Measurements from ENCODE around the gene KCNH3.
"Not testable (repeated sequence)": the region's sequence is repeated elsewhere in the genome, so short reads cannot be mapped to it uniquely, and the experiment has no call there.

KCNH3 gene

DNA sequence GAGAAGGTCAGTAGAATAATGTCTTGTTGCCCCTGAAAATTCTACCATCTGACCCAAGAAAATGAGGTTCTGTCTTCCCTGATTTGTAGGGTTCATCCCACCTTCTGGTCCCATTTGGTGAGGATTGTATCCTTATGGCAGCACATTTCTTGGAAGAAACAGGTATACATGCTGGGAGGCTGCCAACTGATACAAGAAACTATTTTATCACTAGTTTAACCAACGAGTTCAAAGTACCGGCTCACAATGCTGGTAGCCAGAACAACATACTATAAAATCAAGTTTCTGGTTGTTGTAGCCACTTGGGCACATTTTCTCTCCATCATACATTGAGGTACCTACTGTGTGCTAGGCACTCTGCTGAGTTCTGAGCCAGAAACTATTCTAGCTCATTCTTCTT is 7.1 kb upstream of the KCNH3 start:
- DNase-seq = no peak

DNA sequence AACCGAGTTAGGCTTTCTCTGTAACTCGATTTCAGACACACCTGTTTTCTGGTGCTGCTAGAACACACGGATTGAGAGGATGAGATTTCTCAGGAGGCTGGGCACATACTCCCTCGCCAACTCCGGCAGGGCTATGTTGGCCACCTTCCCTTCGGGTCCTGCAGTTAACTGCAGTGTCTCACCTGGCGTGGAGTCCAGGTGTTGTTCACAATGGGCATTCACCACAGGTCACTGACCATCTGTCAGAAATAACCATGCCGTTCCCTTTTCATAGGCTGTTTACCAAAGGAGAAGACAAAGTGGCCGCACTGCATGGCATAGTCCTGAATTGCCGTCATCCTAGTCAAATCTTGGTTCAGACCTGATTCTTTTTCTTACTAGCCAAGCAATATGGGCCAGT is 5.5 kb upstream of the KCNH3 start:
- DNase-seq = no peak

DNA sequence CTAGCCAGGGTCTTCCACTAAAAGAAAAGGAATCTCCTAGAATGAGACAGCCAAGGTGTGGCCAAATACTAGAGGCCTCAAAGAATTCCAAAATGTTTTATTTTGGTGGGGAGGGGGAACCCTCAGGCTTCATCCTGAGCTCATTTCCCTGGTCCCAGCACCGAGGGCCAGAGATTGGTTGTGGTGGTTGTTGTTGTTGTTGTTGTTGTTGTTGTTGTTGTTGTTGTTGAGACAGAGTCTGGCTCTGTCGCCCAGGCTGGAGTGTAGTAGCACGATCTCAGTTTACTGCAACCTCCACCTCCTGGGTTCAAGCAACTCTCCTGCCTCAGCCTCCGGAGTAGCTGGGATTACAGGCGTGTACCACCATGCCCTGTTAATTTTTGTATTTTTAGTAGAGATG is 4.7 kb upstream of the KCNH3 start:
- not testable (repeated sequence) for DNase-seq

DNA sequence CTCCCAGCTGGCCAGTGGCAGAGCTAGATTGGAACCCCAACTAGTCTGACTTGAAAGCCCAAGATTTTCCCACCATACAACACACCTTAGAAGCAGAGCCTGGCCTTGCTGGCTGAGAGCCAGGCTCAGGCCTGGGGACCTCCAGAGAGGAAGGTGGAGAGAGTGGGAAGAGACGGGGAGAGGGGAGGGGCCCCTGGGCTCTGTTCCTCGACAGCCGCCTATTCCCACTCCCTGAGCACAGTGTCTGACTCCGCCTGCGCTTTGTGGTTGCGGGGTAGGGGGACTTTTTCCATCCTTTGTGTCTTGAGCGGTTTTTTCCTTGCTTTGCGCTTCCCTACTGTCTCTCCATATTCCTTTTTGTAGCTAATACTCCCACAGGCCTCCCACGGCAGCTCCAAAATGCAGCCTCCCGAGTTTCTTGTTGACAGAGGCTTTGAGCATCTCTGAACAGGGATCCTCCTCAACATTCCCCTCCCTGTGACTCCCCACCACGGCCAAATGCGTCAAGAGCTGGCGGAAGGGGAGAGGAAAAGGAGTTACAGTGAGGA is 4.0 kb upstream of the KCNH3 start:
- no peak for DNase-seq

DNA sequence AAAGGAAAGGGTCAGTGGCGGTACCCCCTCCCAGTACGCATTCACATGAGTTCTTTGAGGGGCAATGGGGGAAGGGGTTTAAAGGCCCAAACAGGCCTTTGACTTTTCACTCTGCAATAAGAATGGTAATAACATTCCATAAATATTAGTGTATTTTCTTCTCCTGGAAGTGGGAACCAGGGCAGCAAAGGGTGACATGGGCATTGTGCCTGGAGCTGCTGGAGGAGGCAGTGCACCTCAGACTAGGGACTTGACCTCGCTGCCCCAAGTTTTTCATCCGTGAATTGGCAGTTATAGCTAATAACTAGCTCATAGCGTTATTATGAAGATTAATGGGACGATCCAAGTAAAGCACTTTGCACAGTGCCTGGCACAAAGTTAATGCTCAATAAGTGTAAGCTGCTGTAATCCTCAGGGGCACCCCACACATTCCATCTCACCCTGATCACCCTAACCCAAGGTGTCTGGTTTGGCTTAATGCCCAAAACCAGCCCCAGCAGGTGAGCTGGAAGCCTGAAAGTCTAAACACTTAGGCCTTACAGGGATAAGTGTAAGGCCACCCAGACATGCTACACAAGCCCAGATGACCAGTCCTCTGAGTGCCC is 2.8 kb upstream of the KCNH3 start:
- no peak for DNase-seq

DNA sequence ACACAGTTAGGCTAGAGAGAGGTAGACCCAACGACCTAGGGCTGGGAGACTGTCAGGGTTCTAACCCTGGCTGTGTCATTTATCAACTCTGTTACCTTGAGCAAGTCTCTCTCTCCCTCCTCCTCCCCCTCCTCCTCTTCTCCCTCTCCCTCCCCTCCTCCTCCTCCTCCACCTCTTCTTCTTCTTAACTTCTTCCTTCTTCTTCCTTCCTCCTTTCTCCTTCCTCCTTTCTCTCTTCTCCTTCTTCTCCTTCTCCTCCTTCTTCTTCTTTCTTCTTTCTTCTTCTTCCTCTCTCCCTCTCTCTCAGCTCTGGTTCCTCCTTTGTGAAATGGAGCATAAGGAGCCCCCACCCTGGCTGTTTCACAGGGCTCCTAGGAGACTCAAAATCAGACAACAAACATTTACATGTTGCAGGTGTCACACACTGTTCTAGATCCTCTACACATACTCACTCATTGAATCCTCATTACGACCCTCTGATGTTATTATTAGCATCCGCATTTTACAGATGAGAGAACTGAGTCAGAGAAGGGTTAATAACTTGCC is 2.2 kb upstream of the KCNH3 start:
- DNase-seq = no peak

DNA sequence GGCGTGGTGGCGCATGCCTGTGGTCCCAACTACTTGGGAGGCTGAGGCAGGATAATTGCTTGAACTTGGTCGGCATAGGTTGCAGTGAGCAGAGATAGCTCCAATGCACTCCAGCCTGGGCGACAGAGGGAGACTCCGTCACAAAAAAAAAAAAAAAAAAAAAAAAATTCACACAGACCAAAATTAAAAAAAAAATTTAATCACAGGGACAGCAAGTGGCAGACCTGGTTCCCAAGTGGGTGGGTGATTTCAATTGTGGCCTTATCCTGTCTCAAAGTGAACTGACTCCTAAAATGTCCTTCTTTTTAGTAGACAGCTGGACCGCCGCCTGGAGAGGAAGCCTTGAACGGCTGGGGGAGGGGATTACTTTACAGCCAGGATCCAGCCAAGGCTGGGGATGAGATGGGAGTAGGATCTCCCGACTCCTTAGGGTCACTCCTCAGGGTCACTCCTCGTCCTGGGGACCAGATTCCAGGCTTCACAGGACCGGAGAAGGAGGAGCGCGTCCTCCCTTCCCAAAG is 1.5 kb upstream of the KCNH3 start:
- peak; percentile 30 for DNase-seq

DNA sequence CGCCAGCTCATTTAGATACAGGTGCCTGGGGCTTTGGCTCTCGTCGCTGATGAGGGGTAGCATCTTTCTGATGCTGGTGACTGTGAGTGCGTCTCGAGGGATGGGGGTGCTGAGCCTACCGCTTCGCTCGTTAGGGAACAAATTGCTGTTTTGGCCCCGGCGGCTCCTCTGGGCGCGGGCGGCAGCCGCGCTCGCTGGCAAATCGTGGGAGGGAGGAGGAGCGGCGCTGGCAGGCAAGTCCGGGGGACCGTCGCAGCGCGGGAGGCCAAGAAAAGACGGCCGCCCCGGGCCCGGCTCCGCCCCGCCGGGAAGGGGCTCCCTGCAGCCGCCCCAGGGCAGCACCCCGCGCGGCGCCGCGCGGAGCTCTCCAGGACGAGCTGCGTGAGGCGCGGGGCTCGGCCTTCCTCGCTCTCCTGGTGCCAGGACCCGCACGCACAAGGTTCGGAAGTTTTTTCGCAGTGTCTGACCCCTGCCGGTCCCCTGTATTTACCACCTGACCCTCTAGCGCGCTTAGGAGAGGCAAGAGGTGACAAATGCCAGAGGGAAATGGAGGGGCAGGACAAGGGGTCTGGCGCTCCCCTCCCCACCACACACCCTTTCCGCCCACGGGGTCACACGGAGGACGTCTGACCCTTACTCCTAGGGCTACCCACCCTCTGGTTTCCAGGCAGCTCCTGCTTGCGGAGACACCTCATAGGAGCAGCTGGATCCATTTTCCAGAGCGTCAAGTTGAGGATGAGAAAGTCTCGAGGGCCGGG is 899 bp upstream of the KCNH3 start:
- DNase-seq = peak; percentile 30

DNA sequence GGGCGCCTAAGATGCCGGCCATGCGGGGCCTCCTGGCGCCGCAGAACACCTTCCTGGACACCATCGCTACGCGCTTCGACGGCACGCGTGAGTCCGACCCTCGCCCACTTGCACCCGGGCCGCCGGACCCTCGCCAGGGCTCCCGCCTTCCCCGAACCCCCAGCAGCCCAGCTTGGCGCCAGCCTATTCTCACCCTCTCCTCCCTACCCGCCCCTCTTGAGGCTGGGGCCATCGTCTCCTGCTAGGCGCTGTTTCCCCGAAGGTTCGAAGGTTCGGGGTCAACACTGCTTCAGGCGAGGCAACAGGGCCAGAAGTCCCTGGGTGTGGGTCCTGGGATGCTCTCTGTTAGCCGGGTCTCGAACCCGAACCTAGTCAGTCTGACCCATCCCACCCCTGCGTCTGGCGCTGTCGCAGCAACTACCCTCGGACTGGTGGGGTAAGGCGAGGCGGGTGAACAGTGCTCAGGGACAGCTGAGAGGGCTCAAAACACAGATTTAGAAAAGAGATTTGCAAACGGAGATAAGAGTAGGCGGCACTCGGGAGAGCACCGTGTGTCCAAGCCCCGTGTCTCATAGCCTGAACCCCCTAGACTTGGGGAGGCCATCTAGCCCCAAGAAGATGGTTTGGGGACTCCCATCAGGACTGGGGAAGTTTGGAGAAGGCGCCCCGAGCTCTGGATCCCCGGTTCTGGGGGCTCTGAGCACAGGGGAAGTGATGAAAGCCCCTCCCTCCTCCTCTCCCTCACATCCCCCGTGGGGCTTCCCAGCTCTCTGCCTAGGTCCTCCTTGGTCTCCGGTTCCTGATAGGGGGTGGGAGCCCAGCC is 787 bp downstream of the KCNH3 start:
- DNase-seq = no peak

DNA sequence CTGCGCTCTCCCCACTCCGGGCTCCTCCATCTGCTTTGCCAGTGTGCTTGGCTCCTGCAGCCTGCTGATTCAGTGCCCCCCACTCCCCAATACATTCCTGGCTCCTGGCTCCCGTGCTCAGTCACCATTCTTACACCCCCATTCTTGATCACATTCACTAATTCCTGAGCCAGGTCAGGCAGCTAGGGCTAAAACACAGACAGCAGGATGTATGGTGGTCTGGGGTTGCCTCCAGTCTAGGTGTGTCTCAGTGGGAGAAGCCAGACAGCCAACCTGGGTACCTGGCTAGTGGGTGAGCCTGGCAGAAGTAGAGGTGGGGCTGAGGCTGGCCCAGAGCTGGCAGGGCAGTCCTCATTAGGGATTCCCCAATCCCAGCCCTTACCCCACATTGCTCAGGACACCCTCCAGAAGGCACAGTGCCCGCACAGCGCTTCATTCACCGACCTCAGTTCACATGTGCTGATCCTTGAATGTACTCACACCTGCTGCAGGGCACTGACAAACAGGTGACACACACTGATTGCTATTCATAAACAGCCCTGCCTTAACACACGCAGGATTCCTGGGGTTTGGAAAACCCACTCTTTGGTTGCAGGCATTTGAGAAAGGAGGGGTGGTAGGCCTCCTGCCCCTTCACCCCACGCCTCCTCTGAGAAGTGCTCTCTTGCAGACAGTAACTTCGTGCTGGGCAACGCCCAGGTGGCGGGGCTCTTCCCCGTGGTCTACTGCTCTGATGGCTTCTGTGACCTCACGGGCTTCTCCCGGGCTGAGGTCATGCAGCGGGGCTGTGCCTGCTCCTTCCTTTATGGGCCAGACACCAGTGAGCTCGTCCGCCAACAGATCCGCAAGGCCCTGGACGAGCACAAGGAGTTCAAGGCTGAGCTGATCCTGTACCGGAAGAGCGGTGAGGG is 1.7 kb downstream of the KCNH3 start:
- peak; percentile 13 for DNase-seq

DNA sequence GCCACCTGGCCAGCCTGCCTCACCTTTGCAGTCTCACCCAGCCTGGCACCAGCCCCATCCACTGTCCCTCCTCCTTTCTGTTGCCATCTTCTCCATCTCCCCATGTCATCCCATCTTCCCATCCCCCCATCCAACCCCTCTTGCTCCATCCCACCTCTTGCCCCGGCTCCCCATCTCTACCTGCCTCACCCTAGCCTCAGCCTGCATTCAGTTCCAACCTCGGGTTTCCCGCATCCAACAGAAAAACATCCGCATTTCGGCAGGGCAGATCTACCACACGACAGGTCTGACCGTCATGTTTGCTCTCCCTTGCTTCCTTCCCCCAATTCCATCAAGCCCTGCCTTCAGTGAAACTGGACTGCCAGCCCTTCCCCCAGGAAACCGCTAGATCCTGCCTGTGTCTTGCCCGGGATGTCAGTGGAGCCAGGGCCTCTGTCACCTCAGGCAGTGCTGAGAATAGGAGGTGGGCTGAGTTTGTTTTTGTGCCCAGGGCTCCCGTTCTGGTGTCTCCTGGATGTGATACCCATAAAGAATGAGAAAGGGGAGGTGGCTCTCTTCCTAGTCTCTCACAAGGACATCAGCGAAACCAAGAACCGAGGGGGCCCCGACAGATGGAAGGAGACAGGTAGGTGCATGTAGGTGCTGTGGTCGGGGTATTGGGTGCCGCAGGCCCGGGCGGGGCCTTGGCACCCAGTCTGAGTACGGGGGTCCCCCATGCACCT is 2.5 kb downstream of the KCNH3 start:
- no peak for DNase-seq

DNA sequence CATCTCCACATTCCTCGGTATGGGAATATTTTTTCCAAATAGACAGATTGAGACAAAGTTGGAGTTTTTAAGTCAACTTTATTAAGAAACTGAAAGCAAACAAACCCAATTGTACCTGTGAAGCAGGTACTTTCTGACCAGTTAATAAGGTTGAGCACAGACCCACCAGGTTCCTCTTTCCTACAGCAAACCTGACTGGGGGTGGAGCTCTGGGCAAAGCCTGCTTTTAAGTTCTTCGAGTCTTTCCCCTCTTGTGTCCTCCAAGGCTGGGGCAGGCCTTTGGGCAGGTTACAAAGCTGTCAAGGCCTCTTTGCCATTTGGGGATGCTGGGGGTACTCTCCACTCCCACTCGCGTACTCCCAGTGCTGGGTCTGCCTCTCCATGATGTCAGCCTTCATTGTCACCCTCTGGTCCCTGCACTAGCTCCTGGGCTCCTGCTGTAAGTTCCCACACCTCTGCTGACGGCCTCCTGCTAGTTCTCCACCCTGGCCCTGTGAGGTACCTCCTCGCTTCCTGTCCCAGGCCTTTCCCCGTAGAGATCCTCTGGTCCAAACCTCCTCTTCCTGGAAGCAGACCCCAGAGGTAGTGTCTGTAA is 3.2 kb downstream of the KCNH3 start:
- DNase-seq = no peak

DNA sequence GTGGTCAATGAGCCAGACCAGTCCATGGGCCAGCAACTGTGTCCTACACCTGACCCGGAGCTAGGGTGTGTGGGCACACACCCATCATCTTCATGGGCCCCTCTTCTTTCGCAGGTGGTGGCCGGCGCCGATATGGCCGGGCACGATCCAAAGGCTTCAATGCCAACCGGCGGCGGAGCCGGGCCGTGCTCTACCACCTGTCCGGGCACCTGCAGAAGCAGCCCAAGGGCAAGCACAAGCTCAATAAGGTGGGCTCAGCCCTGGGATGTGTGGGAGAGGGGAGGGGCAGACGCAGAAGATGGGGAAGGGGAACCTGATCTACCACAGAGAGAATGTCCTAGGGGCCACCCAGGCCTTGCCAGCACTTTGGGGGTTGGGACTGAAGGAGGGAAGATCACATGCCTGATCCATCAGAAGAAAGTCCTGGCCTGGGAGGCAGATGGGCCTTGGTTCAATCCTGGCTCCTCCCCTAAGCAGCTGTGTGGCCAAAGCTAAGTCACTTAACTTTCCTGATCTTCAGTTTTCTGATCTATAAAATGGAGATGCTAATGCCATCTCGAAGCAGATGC is 3.8 kb downstream of the KCNH3 start:
- DNase-seq = no peak

DNA sequence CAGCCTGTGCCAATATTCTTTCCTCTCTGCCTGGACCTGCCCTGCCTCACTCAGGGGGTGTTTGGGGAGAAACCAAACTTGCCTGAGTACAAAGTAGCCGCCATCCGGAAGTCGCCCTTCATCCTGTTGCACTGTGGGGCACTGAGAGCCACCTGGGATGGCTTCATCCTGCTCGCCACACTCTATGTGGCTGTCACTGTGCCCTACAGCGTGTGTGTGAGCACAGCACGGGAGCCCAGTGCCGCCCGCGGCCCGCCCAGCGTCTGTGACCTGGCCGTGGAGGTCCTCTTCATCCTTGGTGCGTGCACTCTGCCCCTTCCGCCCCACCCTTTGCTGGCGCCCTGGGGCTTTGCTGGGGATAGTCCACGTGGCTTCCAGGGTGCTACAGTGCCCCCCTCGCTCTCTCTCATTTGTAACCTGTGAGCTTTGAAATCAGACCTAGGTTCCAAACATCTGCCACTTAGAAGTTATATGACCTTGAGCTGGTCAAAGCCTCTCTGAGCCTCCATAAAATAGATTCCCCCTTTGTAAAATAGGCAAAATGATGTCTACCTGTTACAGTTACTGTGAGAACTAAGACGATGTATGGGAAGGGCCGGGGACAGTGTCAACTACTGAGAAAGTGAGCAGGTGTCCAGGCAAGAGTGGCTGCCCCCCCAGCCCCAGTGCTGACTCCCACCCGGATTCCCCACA is 4.5 kb downstream of the KCNH3 start:
- DNase-seq = no peak

DNA sequence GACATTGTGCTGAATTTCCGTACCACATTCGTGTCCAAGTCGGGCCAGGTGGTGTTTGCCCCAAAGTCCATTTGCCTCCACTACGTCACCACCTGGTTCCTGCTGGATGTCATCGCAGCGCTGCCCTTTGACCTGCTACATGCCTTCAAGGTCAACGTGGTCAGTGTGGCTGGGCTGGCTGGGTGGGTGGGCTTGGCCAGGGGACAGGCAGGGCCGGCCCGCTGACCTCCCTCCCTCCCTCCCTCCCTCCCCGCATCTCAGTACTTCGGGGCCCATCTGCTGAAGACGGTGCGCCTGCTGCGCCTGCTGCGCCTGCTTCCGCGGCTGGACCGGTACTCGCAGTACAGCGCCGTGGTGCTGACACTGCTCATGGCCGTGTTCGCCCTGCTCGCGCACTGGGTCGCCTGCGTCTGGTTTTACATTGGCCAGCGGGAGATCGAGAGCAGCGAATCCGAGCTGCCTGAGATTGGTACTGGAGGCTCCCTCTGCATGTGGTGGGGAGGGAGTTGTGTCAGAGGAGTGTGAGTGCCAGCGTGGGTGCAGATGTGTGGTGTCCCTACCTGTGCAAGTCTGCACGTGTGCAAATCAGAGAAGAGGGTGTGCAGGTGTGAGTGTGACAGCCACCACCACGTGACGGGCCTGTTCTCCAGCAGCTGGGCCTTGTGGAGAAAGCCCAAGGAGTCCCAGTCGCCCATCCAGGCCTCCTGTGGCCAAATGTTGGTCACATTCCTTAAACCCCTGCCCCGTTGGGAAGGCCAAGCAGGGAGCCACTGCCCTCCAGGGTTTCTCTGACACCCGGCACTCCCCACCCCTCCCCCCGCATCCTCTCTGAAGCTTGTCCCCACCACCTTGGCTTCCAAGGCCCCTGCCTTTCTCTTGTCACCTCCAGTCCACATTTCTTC is 5.3 kb downstream of the KCNH3 start:
- DNase-seq = no peak

DNA sequence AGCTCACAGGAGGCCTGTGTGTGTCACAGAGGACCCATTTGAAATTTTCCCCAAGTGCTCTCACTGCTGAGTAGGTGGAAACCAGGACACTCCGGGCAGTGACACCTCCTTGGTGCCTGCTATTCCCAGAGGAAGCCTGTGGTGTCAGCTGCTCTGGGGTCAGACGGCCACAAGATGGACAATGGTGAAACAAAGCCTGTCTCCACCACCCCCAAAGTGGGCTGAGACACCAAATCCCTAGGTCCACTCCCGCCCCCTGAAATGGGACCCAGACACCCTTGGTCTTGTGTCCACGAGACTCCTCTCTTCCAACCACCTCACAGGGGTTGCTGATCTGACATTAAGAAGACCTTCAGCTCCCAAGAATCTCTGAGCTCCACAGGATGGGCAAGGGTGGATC is 7.0 kb downstream of the KCNH3 start:
- DNase-seq = no peak

DNA sequence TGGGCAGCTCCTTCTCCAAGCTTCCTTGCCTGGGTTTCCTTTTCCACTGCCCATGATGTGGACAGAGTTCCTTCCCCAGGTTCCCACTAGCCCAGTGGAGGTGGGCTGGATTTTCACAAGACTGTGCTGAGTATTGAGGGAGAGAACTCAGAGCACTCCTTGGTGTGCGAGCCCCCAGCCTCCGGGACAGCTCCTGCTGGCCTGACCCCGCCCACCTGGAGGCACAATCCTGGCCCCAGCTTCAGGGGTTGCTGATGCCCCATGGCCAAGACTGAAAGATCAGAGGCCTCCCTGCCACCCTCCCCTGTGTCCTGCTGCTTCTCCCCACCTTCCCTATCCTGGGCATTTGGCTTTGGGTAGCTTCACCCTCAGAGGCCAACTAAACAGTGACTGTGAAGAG is 7.7 kb downstream of the KCNH3 start:
- DNase-seq = no peak

DNA sequence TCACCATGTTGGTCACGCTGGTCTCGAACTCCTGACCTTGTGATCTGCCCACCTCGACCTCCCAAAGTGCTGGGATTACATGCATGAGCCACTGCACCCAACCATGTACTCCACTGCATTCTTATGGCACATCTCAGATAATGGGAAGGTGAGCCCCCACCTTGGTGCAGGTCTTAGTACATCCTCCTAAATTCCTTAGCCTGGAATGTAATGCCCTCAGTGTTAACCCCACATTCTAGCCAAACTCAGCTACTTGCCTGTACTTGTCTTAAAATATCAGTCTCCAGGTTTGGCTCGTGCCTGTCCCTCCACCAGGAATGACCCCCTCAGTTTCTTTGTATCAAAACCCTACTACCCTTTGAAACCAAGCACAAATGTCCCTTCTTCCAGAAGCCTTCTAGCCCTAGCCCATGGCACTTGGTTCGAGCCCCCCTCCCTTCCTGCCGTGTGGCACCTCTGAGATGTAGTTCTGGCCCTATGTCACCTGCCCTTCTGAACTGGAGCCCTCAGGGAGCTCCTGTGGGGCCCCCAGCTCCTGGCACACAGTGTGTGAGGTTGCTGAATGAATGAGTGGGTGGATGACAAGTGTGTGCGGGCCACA is 8.4 kb downstream of the KCNH3 start:
- no peak for DNase-seq

DNA sequence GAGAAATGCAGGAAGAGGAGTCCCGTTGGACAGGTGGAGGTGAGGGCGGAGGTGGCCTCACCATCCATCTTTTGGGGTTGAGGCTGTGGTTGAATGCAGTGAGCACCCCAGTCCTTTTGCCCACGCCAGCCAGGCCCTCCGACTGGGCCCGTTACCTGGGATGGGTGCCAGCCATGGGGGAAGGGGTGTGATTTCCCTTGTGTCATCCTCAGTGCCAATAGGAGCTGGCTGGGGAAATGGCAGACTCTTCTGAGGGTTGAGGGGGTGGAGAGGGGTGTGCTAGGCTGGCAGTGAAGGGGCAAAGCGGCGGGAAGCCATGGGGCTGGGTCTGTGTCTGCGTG is 9.6 kb downstream of the KCNH3 start:
- no peak for DNase-seq
